KBM-7 (cell line): ENCODE data around the gene VPS26B.
A peak's percentile ranks its signal among the peaks of the same experiment; 100 is the strongest.
"Not testable (repeated sequence)": the region's sequence is repeated elsewhere in the genome, so short reads cannot be mapped to it uniquely, and the experiment has no call there.

Experiments used
- DNase-seq: peaks from one replicate; pipeline ENCODE4 v3.0.0-alpha.2; 2015
- in situ Hi-C: fragments of 300-500 bp; cut with MboI; formaldehyde crosslinking; loops from 2 replicates; pipeline ENCODE4 v1.14.3; 2020; ENCODE audit warnings: low sequenced_read_pairs, low pct_unique_long_range_greater_than_20kb, mixed read lengths

VPS26B gene

DNA sequence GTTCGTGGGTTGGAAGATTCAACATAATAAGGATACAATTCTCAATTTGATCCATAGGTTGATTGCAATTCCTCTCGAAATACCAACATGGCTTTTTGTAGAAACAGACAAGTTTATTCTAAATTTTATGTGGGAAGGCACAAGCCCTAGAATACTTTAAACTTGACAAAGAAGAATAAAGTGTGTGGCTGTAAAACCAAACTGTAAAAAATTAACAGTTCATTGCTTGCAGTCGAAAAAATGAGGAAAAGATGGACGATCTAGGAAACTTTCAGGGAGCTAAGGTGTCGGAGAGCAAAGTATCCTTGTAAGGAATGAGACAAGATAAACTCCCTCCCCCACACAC, 50.7 kb downstream of the VPS26B start:
- in situ Hi-C loops: no loop called here
- DNase-seq: no peak

DNA sequence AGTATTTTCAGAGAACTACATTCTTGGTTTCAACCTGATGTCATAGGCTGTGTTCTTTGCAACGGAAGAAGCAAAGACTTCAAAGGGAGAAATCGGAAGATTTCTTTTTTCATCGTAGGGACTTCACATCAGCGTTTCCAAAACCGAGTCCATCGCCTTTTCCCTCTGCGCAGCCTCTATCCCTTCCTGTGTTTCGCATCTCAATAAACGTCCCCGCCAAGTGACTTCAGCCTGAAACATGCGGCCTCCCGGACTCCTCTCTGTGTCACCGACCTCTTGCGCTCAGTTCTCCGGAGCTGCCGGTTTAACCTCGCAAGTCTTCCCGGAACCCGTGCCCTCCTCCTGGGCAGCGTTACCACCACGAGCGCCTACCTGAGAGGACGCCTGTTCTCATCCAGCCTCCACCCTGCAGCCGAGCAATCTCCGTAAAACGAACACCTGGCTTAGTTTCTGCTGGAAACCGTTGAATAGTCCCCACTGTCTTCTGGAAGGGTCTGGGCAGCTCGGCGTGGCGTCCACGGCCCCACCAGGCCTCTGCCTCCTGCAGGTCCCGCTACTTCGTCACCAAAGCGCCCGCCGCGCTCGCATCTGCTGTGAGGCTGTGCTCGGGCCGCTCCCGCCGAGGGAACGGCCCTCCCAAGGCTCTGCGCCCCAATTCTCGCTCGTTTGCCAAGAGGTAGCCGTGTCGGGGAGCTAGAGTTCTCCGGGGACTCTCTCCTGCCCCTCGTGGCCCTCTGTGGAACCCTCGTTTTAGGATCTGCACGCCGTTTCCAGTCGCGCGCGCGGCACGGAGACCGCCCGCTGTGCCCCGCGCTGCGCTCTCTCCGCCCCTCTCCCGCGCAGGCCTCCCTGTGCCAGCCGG, 51.3 kb downstream of the VPS26B start, which contains the start of gene GLB1L3:
Gene GLB1L3, plus strand, starts transcription at position 846 of the 862 bp plus-strand sequence. CDS start 362 bp downstream, outside the sequence.
- in situ Hi-C loops: no loop called here
- peak; percentile 29 for DNase-seq

DNA sequence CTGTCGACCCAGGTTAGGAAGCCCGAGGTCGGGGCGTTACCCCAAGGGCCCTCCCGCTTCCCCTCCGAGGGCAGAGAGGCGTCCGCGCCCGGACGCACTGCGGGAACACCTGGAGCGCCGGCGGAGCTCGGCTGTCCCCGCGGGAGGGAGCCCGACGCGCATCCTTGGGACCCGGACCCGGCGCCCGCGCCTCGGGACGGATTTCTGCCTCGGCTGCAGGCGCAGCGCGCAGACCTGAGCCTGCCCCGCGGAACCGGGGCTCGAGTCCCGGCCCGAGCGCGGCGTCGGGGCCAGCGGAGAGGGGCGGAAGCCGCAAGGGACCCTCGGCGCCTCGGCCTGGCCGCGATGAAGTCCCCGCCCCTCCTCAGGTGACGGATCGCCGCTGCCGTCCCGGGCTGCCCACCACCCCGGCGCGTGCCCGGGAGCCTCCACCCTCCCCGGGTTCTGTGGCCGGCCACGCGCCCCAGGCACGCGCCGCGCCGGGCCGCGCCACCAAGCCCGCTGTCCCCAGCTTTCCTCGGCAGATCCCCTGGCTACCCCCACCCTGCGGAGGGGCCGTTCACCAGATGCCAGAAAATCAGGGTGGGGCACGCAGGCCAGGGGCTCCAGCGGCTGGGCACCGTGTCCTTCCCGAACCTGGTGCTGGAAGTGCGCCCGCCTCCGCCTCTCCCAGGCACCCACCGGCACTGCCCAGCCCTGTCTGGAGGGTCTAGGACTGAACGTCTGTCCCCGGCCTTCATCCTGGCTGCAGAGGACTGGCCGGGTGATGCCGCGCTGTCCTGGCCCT, 52.1 kb downstream of the VPS26B start:
- in situ Hi-C loops: no loop called here
- DNase-seq: no peak

DNA sequence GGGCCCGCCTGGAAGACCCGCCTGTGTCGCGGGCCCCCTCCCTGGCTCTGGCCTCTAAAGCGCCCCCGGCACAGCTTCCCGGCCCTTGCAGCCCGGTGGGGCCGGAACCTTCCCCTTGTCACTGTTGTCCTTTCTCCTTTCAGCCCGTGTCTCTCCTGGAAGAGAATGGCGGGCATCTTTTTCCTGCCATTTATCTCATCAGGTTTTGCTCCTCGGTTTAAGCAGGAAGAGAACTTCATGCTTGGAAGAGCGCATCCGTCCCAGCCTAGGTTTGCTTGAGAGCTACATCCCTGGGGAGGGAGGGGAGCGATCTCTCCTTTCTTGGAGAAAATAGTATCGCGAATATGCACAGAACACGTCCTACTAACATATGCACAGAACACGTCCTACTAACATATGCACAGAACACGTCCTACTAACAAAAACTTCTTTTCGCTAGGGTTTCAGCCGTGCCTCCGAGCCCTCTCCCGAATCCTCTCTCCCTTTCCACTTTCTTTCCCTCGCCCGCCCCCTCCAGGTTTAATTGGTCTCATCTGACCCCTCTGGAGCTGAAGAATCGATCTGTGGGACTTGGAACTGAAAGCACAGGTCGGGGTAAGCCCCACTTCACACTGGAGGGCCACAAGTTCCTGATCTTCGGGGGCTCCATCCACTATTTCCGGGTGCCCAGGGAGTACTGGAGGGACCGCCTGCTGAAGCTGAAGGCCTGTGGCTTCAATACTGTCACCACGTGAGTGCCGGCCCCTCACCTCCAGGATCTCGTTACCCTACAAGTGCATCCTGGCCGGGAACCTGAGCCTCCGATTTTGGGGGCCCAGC, 52.9 kb downstream of the VPS26B start:
- no peak for DNase-seq
- in situ Hi-C loops: no loop called here

DNA sequence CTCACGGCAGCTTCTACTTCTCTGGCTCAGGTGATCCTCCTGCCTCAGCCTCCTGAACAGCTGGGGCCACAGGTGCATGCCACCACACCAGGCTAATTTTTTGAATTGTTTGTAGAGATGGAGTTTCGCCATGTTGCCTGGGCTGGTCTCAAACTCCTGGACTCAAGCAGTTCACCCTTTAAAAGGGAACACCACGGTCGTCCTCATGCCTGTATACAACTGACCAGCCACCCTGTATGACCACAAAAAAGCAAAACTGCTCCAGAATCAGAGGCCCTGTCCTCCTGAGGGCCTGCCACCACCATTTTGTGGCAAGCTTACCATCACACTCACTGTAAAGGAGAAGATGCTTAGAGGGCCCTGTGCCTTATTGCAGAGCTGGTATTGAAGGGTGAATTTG, 53.9 kb downstream of the VPS26B start:
- DNase-seq: no peak
- in situ Hi-C loops: no loop called here

DNA sequence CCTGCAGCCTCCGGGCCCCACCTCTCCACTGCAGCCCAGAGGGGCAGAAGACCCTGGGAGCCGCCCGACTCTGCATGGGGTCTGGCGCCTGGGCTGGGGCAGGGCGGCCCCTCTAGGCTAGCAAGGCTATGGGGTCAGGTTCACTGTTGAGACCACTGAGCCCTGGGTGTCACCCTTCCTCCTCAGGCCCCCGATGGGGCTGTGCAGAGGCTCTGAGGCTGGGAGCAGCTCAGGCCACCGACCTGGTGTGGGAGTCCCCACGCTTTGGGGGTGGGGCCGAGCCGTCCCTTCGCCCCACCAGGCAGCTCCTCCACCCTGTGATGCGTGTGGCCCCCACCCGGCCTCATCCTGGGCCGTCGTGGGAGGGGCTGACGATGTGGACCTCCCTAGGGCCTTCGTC, 57.2 kb downstream of the VPS26B start:
- in situ Hi-C loops, DNase-seq: not testable (repeated sequence)

DNA sequence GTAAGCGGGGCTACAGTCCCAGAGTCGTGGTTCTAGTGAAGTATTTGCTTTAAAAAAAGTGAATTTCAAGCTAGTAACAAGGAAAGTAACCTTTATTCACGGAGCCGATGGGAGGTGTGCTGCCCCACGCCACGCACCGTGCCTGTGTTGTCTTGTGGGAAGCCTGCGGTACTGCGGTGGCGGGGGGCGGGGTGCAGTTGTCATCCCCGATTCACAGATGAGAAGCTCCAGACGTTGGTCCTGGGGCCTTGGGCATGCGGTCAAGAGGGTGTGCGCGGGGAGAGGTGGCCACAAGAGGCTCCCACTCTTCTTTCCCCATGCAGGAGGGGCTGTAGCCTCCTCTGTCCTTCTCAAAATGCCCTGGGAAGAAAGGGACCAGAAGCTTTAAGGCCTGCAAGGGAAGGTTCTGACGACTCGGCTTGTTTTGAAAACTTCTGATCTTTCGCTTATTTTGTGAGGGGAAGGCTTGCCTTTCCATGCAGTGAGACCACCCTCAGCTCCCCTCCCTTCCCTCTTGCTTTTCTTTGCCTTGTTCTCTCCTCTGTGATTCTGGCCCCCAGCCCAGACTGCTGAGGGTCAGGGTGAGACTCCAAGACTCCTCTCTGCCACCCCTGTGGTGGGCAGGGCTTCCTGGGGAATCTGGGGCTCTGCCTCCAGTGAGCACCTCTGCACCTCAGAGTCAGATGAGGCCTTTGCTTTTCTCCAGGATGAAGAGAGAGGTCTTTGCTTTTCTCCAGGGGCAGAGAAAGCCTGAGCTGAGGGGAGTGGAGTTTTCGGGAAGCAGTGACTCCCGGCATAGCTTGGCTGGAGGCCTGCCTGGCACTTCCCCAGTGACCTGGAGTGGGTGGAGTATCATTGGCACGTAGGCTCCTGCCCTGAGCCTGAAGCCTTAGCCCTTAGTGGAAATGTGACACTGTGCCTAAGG, 57.9 kb downstream of the VPS26B start:
- in situ Hi-C loops: no loop called here
- DNase-seq: no peak

DNA sequence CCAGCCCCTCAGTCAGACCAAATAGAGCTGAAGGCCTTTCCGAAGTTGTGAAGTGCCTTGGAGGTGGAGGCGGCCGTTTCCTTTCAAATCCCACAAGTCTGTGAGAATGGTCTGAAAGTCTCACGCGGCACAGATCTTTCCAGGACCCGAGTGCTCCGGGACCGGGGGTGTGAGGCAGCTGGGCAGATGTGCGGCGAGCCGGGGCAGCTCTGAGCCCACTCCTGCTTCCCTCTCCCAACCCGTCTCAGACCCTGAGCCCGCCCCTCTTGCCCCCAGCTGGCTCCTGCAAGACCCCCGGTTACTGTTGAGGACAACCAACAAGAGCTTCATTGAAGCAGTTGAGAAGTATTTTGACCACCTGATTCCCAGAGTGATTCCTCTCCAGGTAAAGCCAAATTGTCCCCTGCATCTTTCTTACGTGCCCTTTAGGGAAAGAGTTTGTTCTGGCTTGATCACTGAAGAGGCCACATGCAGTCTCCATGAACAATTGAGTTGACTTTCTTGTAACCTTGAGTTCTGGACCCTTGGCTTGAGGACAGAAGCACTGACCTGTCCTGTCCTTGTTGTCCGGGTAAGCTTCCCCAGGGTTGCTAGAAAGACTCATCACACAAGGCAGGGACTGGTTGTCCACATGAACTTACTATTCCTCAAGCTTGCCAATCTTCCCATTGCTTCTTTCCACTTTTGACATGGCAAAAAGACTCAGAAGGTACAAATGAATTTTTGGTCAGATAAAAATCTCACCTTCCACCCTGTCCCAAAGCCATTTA, 59.2 kb downstream of the VPS26B start:
- in situ Hi-C loops: no loop called here
- no peak for DNase-seq

DNA sequence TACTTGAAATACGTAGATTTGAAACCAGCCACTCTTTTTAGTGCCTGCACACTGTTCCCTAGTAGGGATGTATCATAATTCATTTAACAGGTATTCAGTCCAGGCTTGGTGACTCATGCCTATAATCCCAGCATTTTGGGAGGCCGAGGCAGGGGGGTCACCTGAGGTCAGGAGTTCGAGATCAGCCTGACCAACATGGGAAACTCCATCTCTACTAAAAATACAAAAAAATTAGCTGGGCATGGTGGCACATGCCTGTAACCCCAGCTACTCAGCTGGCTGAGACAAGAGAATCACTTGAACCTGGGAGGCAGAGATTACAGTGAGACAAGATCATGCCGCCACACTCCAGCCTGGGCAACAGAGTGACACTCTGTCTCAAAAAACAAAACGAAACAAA, 59.9 kb downstream of the VPS26B start:
- DNase-seq, in situ Hi-C loops: not testable (repeated sequence)

DNA sequence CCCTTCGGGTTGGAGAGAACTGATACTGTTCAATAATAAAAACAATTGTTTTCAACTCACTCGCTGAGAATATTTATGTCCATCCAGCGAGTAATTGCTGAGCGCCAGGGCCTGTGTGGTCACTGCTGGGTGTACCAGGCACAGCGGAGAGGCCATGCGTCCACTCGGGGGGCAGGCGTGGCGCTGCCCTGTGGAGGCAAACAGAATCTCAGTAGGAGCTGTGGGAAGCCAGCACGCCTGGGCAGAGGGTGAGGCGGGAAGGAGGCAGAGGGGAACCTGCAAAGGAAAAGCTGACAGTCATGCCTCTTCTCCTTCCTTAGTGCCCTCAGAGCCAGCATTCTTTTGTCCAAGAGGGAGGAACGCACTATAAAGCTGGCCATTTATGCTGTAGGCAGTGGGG, 63.1 kb downstream of the VPS26B start:
- in situ Hi-C loops: no loop called here

DNA sequence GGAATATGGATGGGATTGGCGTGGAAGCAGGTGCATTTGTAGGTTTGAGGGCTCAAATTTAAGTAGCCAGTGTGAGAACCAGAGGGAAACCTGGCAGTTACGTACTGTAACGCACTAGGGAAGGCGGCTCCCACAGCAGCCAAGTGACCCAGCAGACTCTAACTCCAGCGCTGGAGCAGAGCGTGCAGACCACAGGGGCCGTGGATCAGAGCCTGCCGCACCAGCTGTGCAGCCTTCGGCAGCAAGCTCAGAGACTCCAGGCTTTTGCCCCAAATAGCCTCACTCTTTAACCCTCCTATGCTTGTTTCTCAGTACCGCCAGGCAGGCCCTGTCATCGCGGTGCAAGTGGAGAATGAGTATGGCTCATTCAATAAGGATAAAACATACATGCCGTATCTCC, 64.0 kb downstream of the VPS26B start:
- in situ Hi-C loops: no loop called here
- DNase-seq: no peak

More for the DNA sequence above, 63.1 kb downstream of the VPS26B start:
- DNase-seq: no peak

DNA sequence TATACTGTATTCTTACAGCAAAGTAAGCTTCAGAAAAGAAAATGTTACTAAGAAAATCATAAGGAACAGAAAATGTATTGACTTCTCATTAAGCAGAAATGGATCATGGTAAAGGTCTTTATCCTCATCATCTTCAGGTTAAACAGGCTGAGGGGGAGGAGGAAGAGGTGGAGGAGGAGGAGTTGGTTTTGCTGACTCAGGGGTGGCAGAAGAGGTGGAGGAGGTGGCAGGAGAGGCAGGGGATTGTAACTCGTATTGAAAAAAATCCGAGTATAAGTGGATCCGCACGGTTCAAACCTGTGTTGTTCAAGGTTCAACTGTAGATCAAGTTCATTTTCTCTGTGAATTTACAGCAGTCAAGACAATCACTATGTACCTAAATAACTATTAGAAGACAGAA, 64.7 kb downstream of the VPS26B start:
- no peak for DNase-seq
- in situ Hi-C loops: no loop called here

DNA sequence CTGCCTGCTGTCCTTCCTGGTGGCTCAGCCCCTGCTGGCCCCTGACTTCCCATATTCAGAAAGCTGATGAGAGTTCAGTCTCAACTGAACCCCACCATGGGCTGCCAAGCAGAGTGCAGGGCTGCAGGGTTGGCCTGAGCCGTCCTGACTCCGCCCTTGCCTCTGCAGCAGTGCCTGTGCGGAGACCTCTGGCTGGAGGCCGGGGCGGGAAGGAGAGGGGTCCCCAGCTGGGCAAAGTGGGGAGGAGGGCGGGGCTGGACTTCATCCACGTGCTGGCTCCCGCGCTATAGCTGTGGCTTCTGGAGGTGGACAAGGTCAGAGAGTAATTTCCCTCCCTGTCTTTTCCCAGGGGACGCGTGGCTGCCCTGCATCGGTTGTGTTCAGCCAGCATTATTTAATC, 65.3 kb downstream of the VPS26B start:
- in situ Hi-C loops: no loop called here
- no peak for DNase-seq

DNA sequence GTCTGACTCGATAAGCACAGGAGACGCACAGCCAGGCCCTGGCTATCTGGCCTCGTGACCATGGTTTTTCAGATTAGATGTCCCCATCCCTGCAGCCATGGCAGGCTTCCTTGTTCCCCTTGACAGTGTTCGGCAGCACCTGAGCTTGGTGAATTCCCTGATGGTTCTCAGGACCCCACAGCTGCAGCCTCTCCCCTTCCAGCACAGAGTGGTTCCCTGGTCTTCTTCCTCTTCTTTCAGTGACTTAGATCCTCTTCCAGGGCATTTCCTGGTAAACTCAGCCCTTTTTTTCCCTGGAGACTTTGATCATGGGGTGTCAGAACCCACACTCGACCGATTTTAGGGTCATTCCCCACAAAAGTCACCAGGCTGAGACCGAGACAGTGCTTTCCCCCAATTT, 66.2 kb downstream of the VPS26B start:
- DNase-seq: no peak
- in situ Hi-C loops: no loop called here

DNA sequence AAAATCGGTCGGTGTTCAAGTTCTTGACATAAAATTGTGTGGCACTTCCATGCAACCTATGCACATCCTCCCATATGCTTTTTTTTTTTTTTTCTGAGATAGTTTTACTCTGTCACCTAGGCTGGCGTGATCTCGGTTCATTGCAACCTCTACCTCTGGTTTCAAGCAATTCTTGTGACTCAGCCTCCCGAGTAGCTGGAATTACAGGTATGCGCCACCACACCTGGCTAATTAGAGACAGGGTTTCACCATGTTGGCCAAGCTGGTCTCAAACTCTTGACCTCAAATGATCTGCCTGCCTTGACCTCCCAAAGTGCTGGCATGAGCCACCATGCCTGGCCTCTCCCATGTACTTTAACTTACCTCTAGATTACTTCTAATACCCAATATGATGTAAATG, 66.7 kb downstream of the VPS26B start:
- in situ Hi-C loops: no loop called here
- DNase-seq: no peak

DNA sequence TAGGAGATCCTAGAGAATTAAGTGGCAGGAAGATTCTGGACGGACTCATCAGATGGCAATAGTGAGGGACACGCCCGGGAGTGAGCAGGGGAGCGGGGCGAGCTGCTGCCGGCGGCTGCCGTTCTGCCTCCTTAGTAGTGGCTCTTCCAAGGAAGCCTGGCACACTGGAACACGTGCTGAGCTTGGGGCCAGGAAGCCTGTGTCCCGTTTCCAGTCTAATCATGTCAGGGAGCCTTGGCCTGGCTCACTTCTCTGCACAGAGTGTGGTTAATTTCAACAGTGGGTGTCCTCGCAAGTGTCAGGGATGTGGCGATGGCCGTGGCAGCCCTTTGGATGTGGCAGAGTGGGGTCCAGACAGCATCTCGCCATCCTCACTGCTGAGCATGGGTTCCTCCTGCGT, 68.2 kb downstream of the VPS26B start:
- in situ Hi-C loops: no loop called here
- DNase-seq: no peak

DNA sequence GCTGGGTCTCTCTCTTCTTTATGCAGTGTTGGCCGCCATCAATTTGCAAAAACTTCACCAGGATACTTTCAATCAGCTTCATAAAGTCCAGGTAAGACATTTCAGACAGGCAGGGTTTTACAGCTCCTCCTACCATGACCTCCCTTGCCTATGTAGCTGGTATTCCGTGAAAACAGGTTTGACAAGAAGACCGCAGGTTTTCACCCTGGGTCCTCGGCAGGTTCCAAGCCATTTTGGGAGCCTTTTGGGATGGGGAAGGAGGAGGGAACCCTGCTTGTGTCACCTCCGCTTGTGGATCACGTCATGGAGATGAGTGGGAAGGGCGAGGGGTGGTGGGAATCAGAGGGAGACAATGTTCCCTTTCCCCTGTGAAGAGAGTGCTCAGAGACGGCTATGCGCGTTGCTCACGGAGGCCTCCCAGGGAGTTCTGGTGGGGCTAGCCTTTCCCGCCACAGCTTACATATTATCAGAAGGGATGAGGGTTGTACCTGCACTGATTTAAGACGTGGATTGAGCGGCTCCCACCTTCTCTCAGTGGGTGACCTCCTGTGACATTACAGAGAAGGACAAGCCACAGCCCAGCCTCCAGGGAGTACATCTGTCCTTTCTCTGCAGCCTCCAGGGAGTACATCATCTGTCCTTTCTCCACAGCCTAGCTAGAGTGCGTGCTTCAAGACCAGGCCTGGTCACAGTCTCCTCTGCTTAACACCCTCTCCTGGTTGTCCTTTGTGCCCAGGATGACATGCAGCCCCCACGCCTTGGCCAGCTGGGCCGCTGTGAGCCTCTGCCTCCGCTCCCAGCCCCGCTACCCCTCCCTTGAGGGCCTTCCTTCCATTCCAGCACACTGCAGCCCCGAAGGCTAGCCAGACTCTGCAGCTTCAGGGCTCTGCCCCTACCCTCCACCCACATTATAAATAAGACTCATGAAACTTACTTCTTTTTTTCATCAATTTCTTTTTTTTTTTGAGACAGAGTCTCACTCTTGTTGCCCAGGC, 68.9 kb downstream of the VPS26B start:
- DNase-seq: no peak
- in situ Hi-C loops: no loop called here
